ENCODE data around the gene CAMTA1.

DNA sequence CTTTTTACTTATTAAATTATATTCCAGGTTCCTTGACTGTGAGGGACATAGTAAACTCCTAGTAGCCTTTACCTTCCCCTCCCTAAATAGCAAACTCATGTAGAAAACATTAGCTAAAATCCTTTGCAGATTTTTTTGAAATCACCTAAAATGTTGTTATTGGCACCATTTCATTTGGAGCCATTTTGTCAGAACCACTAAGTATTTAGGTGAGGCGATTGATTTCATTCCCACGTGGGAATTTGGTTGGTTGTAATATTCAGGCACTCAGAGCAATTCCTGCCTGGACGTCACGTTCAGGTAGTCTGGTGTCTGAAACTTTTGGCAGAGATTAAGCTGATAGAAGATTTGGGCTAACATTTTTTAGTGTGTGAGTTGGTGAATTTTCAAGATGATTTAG, 84.3 kb downstream of the CAMTA1 start:
- TF ChIP-seq EZH2phosphoT487 (IDR thresholded peaks at IDR 0.05; ENCODE audit: borderline replicate concordance, low read depth, low read length), result no peak
- TF ChIP-seq, protein P1, sequence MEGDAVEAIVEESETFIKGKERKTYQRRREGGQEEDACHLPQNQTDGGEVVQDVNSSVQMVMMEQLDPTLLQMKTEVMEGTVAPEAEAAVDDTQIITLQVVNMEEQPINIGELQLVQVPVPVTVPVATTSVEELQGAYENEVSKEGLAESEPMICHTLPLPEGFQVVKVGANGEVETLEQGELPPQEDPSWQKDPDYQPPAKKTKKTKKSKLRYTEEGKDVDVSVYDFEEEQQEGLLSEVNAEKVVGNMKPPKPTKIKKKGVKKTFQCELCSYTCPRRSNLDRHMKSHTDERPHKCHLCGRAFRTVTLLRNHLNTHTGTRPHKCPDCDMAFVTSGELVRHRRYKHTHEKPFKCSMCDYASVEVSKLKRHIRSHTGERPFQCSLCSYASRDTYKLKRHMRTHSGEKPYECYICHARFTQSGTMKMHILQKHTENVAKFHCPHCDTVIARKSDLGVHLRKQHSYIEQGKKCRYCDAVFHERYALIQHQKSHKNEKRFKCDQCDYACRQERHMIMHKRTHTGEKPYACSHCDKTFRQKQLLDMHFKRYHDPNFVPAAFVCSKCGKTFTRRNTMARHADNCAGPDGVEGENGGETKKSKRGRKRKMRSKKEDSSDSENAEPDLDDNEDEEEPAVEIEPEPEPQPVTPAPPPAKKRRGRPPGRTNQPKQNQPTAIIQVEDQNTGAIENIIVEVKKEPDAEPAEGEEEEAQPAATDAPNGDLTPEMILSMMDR (conservative IDR thresholded peaks at IDR 0.05; ENCODE audit: low read length), result no peak
